Measurements from ENCODE around the gene ZFYVE21. TPM values are rescaled to one million over a fixed set of nuclear protein-coding genes. Genes with fewer than 3 reads are reported as not detected.

Gene ZFYVE21
- total RNA-seq, 1 experiment from 2014 or later = 47.2 TPM

DNA sequence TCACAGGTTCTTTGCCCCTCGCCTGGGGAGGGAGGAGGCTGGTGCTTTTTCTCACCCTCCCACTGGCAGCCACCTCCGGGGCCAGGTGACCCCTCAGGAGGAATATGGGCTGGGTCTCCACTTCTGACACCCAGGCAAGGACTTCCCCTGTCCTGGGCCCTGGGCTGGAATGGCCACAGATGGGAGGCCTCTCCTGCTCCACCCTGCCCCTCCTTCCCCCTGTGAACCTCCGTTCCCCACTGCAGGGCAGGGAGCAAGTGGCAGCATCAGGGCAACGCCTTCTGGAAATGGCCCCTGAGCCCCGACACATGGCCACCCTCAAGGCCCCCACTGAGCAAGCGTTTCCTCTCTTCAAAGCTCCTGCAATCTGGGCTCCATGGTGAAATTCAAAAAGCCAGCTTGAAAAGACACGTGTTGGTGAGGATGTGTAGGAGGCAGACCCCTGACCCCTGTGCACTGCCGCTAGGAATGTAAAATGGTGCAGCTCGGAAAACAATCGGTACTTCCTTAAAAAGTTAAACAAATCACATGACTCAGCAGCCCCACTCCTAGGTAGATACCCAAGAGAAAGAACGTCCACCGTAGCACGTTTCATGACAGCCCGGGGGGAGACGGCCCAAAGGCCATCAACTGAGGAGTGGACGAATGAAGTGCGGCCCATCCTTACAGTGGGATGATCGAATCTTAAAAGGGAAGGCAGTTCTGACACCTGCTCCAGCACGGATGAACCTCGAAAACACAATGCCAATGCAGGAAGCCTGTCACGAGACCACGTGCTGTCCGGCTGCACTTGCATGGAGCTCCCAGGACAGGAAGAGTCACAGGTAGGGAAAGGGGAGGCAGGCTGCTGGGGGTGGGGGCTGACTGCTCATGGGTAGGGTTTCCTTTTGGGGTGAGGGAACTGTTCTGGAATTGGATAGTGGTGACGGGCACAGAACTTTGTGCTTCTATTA lies 11.9 kb upstream of the ZFYVE21 start:
- TF ChIP-seq, protein P1, sequence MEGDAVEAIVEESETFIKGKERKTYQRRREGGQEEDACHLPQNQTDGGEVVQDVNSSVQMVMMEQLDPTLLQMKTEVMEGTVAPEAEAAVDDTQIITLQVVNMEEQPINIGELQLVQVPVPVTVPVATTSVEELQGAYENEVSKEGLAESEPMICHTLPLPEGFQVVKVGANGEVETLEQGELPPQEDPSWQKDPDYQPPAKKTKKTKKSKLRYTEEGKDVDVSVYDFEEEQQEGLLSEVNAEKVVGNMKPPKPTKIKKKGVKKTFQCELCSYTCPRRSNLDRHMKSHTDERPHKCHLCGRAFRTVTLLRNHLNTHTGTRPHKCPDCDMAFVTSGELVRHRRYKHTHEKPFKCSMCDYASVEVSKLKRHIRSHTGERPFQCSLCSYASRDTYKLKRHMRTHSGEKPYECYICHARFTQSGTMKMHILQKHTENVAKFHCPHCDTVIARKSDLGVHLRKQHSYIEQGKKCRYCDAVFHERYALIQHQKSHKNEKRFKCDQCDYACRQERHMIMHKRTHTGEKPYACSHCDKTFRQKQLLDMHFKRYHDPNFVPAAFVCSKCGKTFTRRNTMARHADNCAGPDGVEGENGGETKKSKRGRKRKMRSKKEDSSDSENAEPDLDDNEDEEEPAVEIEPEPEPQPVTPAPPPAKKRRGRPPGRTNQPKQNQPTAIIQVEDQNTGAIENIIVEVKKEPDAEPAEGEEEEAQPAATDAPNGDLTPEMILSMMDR (conservative IDR thresholded peaks at IDR 0.05; ENCODE audit: low read depth, low read length) = no peak
- TF ChIP-seq EZH2phosphoT487 (IDR thresholded peaks at IDR 0.05; ENCODE audit: borderline replicate concordance, low read length) = no peak
- TF ChIP-seq EZH2 (IDR thresholded peaks at IDR 0.05; ENCODE audit: low read length, unreplicated experiment) = no peak
- ATAC-seq (no peak), DNase-seq (no peak)
- BruUV-seq (replicated peaks) = no TSS peak
- no peaks in the 10 kb centered on the region for H3K79me2 ChIP-seq (ENCODE audit: low read length)
- no peaks in the 10 kb centered on the region for H3F3A ChIP-seq (ENCODE audit: low read length, unreplicated experiment)
- intact Hi-C loops (cut with micrococcal nuclease) = no loop called here
- H3K9ac ChIP-seq (ENCODE audit: low read length) = no peak overlapping the region
- H3K4me1 ChIP-seq (ENCODE audit: insufficient read depth, low read length) = no peaks in the 10 kb centered on the region
- ChIA-PET POLR2A (ENCODE audit: unreplicated experiment) (no interaction called here), CTCF (no interaction called here)
- no peak overlapping the region for H3K27ac ChIP-seq (ENCODE audit: low read length)
- H2AFZ ChIP-seq (ENCODE audit: low read length) = no peak overlapping the region
- H4K20me1 ChIP-seq (ENCODE audit: low read length) = no peaks in the 10 kb centered on the region
- H3K4me2 ChIP-seq (ENCODE audit: low read length) = no peak overlapping the region
- H3K4me3 ChIP-seq (ENCODE audit: low read length) = no peak overlapping the region
- no peaks in the 10 kb centered on the region for H3K9me3 ChIP-seq (ENCODE audit: low read length)
- no peaks in the 10 kb centered on the region for H3K27me3 ChIP-seq (ENCODE audit: low read length)
- H3K36me3 ChIP-seq (ENCODE audit: low read depth, low read length) = peaks cover 25% of the 10 kb centered on the region; the same call in 1 of the 2 replicates
- no peaks in the 10 kb centered on the region for H3K9me2 ChIP-seq (replicated peaks; ENCODE audit: low read length)

DNA sequence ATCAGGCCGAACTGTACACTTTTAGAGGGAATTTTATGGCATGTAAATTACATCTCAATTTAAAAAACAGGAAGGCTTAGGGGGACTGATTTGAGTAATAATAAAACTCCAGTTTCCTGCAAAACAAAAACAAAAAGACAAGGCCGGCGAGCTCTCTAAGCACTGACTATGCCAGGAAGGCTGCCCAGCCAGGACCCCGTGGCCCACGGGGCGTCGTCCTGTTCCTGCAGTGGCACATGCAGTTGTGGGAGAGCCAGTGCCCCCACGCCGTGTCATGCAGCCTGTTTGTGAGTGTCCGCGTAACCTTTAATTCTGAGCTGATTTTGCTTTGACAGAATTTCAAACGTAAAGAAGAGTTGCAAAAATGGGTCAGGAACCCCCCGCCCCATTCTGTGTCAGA lies 10.9 kb upstream of the ZFYVE21 start:
- Histone ChIP-seq H4K20me1 (ENCODE audit: low read length) (no peaks in the 10 kb centered on the region), H3K27ac (ENCODE audit: low read length) (no peak overlapping the region), H3K36me3 (ENCODE audit: low read depth, low read length) (peaks cover 28% of the 10 kb centered on the region; the same call in 1 of the 2 replicates), H3K9me3 (ENCODE audit: low read length) (no peaks in the 10 kb centered on the region), H3K4me2 (ENCODE audit: low read length) (no peak overlapping the region), H3K4me3 (ENCODE audit: low read length) (no peak overlapping the region), H3K79me2 (ENCODE audit: low read length) (peaks cover 3% of the 10 kb centered on the region; the same call in 1 of the 2 replicates), H3K4me1 (ENCODE audit: insufficient read depth, low read length) (no peaks in the 10 kb centered on the region), H3K27me3 (ENCODE audit: low read length) (no peaks in the 10 kb centered on the region), H3K9me2 (replicated peaks; ENCODE audit: low read length) (no peaks in the 10 kb centered on the region), H3K9ac (ENCODE audit: low read length) (no peak overlapping the region), H3F3A (ENCODE audit: low read length, unreplicated experiment) (no peaks in the 10 kb centered on the region), H2AFZ (ENCODE audit: low read length) (no peak overlapping the region)
- ChIA-PET POLR2A (ENCODE audit: unreplicated experiment) (no interaction called here), CTCF (no interaction called here)
- TF ChIP-seq, protein P1 (conservative IDR thresholded peaks at IDR 0.05; ENCODE audit: low read depth, low read length) = no peak
- TF ChIP-seq EZH2 (IDR thresholded peaks at IDR 0.05; ENCODE audit: low read length, unreplicated experiment) (no peak), EZH2phosphoT487 (IDR thresholded peaks at IDR 0.05; ENCODE audit: borderline replicate concordance, low read length) (no peak)
- DNase-seq (no peak), ATAC-seq (no peak)
- no TSS peak for BruUV-seq (replicated peaks)
- intact Hi-C loops (cut with micrococcal nuclease) = no loop called here

DNA sequence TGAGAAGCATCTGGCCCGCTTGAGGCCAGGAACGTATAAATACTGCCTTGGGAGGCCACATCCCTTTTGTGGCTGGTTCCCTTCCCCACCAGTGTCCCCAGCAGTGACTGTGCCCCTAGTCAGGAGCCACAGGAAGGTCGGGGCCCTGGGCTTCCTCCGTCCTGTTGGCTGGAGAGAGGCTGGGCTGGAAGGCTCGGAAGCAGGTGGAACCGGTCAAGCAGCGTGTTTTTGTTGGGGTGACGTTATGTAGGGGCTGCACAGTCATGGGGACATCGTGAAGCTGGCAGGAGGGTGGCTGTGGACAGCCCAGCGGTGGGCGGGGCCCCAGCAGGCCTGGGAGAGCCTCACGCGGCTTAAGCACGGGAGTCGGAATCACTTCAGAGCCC lies 10.5 kb upstream of the ZFYVE21 start:
- H2AFZ ChIP-seq (ENCODE audit: low read length) = no peak overlapping the region
- H3K4me2 ChIP-seq (ENCODE audit: low read length) = no peak overlapping the region
- ChIA-PET POLR2A (ENCODE audit: unreplicated experiment) (no interaction called here), CTCF (no interaction called here)
- no peaks in the 10 kb centered on the region for H3K9me2 ChIP-seq (replicated peaks; ENCODE audit: low read length)
- TF ChIP-seq EZH2 (IDR thresholded peaks at IDR 0.05; ENCODE audit: low read length, unreplicated experiment) (no peak), EZH2phosphoT487 (IDR thresholded peaks at IDR 0.05; ENCODE audit: borderline replicate concordance, low read length) (no peak)
- TF ChIP-seq, protein P1 (conservative IDR thresholded peaks at IDR 0.05; ENCODE audit: low read depth, low read length) = no peak
- no TSS peak for BruUV-seq (replicated peaks)
- H3K9me3 ChIP-seq (ENCODE audit: low read length) = no peaks in the 10 kb centered on the region
- no peaks in the 10 kb centered on the region for H3K27me3 ChIP-seq (ENCODE audit: low read length)
- H3K4me3 ChIP-seq (ENCODE audit: low read length) = no peak overlapping the region
- H3K27ac ChIP-seq (ENCODE audit: low read length) = no peak overlapping the region
- H3K4me1 ChIP-seq (ENCODE audit: insufficient read depth, low read length) = no peaks in the 10 kb centered on the region
- intact Hi-C loops (cut with micrococcal nuclease) = no loop called here
- DNase-seq (no peak), ATAC-seq (no peak)
- H3F3A ChIP-seq (ENCODE audit: low read length, unreplicated experiment) = no peaks in the 10 kb centered on the region
- no peaks in the 10 kb centered on the region for H4K20me1 ChIP-seq (ENCODE audit: low read length)
- H3K9ac ChIP-seq (ENCODE audit: low read length) = no peak overlapping the region
- peaks cover 7% of the 10 kb centered on the region; the same call in 1 of the 2 replicates for H3K79me2 ChIP-seq (ENCODE audit: low read length)
- peaks cover 28% of the 10 kb centered on the region; the same call in 1 of the 2 replicates for H3K36me3 ChIP-seq (ENCODE audit: low read depth, low read length)

All from PC-3 (cell line).